GM12875 (cell line): Measurements from ENCODE around the gene BBIP1.
A peak's percentile ranks its signal among the peaks of the same experiment; 100 is the strongest.
"Not testable (repeated sequence)": the region's sequence is repeated elsewhere in the genome, so short reads cannot be mapped to it uniquely, and the experiment has no call there.

Source experiments
- H3K4me3 ChIP-seq: one replicate; pipeline ENCODE4 v1.5.1; 2011; ENCODE audit warnings: low read depth, low read length, control low read depth
- CTCF ChIP-seq: IDR thresholded peaks from 2 replicates; pipeline ENCODE4 v1.5.1; 2011; ENCODE audit warnings: low read depth, mild to moderate bottlenecking, control low read depth, inconsistent platforms, low read length, moderate library complexity, borderline replicate concordance; ENCODE audit not compliant: insufficient read depth

BBIP1 gene

GRCh38 chr10:110923856-110924493 is 5.0 kb upstream of the BBIP1 start:
- TF ChIP-seq CTCF = no peak
- H3K4me3 ChIP-seq = no peak overlapping the region

DNA sequence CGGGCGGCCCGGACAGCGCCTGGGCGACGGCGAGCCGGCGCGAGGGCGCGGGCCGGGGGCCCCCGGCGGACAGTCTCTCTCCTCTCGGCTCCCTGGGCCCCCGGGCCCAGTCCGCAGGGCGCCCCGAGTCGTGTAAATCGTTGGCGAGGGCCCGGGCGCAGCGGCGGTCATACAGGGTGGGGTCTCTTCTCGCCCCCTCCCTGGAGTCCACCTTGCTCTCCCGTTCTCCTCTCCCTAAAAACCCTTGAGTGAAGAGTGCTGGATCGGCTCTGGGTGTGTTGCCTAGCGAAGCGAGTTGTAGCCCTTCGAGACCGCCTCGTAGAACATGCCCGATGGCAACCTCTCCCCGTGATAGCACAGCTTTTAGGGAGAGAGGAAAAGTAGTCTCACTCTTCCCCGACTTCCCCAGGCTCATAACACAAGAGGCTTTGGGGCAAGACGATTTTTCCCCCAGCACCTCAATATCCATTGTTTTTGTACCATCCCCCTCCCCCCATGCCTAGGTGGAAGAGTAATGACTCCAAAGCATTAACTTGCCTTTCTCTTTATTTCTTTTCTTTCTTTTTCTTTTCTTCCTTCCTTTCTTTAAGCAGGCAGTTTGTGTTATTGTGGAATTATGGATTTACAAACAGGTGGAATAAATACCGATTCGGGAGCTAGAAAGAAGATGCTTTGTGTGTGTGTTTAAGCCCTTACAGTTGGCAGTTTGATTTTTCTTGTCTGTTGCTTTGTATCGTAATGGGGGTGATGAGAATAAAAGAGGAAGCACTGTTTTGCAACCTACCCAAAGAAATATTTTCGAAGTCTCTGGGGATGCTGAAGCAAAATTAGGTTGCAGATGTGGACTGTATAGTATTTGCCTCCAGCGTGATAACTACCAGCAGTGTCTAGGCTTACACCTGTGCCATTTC is 1.2 kb upstream of the BBIP1 start:
- TF ChIP-seq CTCF = no peak
- peak overlapping the region; percentile 89 for H3K4me3 ChIP-seq

- TF ChIP-seq CTCF = peak; percentile 45; the same call in 1 of the 2 replicates
- H3K4me3 ChIP-seq = peak within 1 kb of the TSS; percentile 89
These were observed 460 bp upstream of the BBIP1 start, which contains the start of gene SHOC2 for GRCh38 chr10:110919349-110919931. Gene SHOC2 (plus strand): TSS chr10:110919604. CDS start chr10:110964359, 44,755 bp downstream.

- TF ChIP-seq CTCF = no peak
- H3K4me3 ChIP-seq = peak overlapping the region; percentile 73
These were observed 724 bp downstream of the BBIP1 start for GRCh38 chr10:110918269-110918642.

DNA sequence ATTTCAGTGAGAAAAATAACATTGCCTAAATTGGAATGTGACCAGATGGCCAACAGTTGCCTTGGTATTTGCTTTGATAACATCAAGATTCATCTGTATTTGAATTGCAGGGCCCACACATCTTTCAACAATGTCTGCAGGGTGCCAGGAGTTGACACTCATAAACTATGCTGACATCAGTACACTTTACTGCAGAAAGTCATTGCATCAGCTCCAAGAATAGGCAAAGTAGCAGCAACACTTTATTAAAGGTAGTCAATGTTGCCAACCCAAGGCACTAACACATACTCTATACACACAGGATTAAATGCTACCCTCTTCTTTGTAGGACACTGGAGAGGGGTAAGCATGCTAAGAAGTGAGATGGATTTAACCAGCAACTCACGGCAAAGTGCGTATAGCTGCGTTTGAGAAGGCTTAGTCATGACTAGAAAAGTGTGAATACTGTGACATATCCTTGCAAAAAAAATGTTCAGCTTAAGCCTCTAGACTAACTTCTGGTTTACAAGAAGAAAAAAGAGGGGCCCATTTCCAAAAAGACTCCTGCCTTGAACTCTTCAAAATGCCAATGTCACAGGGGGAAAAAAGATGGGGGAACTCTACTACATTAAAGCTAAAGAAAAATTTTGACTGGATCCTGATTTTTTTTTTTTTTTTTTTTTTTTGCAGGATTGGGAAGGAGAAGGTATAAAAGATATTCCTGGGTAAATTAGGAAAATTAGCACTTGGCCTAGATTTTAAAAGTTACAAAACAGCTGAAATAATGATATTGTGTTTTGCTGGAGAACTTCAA is 2.2 kb downstream of the BBIP1 start:
- no peak for TF ChIP-seq CTCF
- no peak overlapping the region for H3K4me3 ChIP-seq

- H3K4me3 ChIP-seq = not testable (repeated sequence)
These were observed 3.4 kb downstream of the BBIP1 start for GRCh38 chr10:110915600-110915999.

DNA sequence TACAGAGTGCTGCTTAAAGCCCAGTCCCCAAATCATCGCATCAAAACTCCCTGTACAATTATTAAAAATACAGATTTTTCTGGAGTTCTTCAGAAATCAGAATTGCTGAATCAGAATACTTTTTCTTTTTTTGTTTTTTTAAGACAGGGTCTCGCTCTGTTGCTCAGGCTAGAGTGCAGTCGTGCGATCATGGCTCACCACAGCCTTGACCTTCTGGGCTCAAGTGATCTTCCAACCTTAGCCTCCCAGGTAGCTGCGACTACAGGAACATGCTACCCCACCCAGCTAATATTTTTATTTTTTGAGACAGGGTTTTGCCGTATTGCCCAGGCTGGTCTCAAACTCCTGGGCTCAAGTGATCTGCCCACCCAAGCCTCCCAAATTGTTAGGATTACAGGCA is 3.9 kb downstream of the BBIP1 start:
- no peak for TF ChIP-seq CTCF
- no peak overlapping the region for H3K4me3 ChIP-seq
